GM21528 (cell line): Measurements from ENCODE around the gene SLC15A2.
"Not testable (repeated sequence)": the region's sequence is repeated elsewhere in the genome, so short reads cannot be mapped to it uniquely, and the experiment has no call there.

Source experiments
- ATAC-seq: cut with Tn5 transposase; IDR thresholded peaks from one replicate; pipeline ENCODE4 v1.9.1; 2021; ENCODE audit warnings: mild to moderate bottlenecking, moderate library complexity; ENCODE audit not compliant: unreplicated experiment, low FRiP score

The SLC15A2 gene

DNA sequence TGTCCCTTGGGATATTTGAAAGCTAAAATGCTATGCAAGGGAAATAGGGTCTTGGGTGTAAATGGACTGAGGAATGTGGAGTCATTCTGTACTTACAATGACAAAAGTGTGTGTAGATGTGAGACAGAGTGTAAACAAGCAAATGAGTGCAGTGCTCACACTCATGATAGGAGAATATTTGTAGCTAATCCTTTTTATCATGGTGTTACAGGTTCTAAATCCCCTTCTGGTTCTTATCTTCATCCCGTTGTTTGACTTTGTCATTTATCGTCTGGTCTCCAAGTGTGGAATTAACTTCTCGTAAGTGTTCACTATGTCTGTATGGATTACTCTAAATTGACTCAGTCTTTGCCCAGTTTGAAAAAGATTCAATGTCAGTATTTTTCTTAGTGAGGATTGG is 30.5 kb downstream of the SLC15A2 start:
- ATAC-seq = no peak

DNA sequence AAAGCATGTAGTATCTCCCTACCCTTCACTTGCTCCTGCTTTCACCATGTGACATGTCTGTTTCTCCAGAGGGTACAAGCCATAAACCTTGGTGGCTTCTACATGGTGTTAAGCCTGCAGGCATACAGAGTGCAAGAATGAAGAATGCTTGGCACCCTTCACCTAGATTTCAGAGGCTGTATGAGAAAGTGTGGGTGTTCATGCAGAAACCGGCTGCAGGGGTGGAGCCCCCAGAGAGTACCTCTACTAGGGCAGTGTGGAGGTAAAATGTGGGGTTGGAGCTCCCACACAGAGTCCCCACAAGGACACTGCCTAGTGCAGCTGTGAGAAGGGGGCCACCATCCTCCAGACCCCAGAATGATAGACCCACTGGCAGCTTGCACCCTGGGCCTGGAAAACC is 32.2 kb downstream of the SLC15A2 start:
- ATAC-seq = no peak

DNA sequence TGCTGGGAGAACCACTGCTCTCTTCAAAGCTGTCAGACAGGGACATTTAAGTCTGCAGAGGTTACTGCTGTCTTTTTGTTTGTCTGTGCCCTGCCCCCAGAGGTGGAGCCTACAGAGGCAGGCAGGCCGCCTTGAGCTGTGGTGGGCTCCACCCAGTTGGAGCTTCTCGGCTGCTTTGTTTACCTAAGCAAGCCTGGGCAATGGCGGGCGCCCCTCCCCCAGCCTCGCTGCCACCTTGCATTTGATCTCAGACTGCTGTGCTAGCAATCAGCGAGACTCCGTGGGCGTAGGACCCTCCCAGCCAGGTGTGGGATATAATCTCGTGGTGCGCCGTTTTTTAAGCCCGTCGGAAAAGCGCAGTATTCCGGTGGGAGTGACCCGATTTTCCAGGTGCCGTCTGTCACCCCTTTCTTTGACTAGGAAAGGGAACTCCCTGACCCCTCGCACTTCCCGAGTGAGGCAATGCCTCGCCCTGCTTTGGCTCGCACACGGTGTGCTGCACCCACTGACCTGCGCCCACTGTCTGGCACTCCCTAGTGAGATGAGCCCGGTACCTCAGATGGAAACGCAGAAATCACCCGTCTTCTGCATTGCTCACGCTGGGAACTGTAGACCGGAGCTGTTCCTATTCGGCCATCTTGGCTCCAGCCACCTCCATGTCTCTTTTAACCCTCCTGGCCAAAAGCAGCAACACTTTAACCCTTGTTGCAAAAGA is 44.1 kb downstream of the SLC15A2 start:
- not testable (repeated sequence) for ATAC-seq

DNA sequence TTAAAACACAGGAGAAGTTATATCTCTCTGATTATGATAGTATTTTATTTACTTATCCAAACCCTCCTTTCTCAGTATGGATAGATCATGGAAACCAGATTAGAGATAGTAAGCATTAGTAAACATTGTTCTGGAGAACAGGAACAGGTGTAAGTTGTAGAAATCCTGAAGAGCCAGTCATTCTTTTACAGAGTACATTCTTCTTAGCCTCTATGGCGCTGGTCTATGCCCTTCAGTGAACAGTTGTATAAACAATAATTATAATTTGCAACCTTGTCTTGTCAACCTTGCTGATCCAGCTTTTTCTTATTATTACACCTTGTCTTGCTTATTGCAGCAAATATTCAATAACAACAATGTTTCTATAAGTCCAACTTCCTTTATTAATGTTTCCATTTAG is 47.4 kb downstream of the SLC15A2 start:
- ATAC-seq = no peak

DNA sequence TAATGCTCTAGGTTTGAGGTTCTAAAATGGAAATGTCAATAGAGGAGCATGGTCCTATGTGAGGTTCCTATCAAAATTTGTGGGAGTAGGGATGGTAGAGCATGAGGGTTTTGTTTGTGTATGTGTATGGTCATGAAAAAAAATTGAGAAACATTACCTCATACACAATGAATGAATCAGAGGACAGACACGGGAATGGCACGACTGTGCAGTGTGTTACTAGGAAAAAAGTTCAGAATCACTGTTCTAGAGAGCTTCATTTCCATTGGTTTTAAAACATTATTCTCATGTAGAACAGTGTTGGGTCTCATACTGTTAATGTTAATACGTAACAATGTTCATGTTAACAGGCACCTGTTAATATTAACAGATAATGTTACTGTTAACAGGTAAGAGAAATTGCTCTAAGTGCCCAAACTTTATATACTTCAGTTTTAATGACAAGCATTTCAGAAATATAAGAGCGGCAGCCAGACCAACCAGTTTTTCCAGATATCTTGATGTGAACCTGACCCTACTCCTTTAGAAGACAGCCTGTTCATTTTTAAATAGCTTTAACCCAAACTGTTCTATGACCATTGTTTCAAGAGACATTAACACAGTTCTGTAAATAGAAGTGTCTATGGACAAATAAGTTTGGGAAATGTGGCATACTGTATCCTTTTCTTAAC is 48.0 kb downstream of the SLC15A2 start:
- no peak for ATAC-seq

DNA sequence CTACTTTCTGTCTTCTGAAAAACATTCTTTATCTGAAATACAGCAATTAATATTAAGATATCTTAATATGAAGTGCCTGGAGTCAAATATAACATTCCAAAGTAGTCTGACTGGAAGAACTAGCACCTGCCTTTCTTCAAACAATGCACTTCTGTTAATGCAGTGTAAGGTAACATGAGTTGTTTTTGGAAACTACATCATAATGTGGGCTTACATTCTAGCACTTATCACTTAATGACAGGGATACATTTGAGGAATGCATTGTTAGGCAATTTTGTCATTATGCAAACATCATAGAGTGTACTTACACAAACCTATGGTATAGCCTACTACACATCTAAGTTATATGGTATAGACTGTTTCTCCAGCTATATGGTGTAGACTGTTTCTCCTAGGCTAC is 49.2 kb downstream of the SLC15A2 start:
- ATAC-seq = no peak

DNA sequence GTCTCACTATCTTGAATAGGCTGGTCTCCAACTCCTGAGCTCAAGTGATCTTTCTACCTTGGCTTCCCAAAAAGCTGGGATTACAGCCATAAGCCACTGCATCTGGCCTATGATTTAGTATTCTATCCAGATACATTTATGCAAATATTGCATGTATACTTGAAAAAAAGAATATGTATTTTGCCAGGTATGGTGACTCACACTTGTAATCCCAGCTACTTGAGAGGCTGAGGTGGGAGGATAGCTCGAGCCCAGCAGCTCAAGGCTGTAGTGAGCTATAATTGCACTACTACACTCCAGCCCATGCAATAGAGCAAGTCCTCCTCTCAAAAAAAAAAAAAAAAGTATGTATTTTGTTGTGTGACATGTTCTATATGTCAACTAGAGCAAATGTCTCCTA is 54.4 kb downstream of the SLC15A2 start:
- no peak for ATAC-seq

DNA sequence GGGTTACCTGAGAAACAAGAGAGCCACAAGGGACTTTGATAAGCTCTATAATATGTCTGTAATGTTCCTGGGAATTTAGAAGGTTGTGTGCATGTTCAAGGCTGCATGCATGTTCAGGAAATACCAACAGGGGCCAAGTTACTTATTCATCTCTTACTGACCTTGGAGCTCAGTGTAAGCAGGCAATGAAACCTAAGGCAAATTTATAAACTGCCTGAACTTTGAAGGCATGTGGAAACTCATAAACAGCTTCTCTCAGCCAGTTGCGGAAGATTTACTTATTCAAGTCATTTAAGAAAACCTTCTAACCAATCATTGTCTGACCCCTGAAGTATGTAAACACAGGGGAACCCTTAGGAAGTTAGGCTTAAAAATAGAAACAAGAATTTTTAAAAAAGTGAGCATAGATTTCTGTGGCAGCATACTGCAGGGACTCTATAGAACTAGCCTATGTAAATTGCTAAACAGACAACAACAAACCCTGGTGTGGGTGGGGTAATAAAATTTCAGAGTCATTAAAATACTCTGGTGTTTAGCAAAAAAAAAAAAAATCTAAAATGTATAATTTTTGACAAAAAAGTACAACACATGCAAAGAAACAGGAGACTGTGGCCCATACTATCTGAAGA is 57.2 kb downstream of the SLC15A2 start:
- ATAC-seq = no peak

DNA sequence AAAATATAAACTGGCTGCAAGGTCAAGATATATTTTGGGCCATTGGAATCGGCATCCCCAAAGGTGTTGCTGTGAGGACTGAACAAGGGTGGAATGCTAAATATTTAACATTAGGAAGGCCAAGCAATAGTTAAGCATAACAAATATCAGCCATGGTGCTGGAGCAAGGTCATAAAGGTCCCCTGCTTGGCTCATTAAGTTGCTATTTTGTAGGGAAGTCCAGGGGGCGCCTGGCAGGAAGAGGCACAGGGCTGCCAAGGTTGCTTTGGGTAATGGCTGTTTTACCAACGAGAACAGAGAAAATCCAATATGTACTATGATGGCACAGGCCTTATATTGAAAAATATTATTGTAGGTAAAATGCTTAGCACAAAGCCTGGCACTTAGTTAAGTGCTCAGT is 62.2 kb downstream of the SLC15A2 start:
- ATAC-seq = no peak

DNA sequence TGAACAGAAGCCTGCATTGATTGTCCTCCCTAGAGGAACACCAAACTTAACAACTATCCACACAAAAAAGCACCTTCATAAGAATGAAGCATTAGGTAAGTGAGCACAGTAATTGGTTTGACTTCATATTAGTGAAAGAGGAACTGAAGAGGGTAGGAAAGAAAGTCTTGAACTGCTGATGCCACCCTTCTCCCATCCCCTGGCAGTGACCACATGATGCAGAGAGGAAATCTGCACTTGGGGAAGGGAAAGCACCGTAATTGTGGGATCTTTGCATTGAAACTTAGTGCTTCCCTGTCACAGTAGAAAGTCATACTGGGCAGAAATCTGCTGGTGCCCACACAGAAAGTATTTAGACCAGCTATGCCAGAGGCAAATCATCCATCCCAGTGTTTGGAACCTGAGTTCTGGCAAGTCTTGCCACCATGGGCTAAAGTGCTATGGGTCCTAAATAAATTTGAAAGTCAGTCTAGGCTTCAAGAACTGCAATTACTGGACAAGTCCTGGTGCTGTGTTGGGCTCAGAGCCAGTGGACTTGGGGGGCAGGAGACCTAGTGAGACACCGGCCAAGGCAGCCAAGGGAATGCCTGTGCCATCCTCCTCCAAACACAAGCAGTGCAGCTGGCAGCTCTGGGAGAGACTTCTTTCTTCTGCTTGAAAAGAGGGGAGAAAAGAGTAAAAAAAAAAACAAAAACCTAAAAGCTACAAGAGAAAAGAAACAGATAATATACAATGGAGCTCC is 63.6 kb downstream of the SLC15A2 start:
- no peak for ATAC-seq

DNA sequence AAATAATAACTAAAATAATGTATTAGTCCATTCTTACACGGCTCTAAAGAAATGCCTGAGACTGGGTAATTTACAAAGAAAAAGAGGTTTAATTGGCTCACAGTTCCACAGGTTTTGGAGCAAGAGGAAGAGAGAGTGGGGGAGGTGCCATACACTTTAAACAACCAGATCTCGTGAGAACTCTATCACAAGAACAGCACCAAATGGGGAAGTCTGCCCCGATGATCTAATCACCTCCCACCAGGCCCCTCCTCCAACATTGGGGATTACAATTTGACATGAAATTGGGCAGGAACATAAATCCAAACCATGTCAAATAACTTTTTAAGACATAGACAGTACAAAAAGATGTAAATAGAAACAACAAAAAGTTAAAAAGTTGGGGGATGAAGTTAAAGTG is 64.6 kb downstream of the SLC15A2 start:
- no peak for ATAC-seq

DNA sequence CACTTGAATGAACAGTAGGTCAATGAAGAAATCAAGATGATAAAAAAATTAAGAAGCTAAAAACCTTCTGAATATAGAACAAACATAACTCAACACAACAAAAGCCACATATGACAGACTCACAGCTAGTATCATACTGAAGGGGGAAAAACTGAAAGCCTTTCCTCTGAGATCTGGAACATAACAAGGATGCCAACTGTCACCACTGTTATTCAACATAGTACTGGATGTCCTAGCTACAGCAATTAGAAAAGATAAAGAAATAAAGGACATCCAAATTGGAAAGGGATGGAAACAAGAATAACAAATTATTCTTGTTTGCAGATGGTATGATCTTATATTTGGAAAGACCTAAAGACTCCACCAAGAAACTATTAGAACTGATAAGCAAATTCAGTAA is 67.1 kb downstream of the SLC15A2 start:
- ATAC-seq = no peak

DNA sequence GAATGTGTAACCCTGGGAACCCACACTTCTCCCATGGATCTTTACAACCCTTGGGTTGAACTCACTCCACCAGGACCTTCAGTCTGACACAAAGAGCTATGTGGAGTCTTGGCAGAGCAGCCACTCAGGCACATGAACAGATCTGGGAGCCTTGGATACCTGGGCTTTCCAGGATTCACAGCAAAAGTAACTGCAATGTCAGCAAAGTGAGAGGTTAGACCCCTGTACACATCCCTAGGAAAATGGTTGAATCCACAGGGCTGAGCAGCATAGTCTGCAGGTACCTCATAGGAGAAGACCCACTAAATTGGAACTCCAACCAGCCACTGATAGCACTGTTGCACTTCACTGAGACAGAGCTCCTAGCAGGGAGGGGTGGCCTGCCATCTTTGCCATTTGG is 68.2 kb downstream of the SLC15A2 start:
- ATAC-seq = no peak

DNA sequence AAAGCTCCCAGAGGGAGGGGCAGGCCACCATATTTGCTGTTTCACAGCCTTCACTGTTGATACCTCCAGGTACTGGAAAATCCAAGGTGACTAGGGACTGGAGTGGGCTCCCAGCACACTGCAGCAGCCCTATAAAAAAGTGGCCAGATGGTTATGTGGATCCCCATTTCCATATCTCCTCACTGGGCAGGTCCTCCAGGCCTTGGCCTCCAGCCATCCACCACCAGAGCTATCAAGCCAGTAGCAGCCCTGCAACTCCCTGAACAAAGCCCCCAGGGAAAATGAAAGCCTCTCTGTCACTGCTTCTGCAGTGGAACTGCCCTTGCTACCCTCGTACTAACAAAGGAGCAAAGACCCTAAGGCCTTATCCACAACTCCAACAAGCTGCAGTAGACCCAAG is 69.4 kb downstream of the SLC15A2 start:
- no peak for ATAC-seq

DNA sequence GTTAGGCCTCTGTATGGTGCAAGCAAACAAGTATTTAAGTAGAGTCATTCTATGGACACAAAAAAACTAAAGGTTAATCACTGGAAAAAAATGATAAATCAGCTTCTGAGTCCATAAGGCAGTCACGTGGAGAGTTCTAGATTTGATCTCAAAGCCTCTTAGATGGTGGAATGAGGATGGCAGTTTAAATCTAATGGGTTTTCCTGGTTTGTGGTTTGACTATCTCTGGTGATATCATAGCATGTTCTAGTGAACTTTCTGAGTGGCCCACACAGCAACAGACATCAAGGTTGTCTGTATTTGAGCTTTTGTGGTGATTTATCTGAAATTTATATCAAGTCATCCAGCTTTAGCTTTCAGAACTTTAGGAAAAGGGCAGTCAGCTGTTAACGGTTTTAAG is 75.4 kb downstream of the SLC15A2 start:
- no peak for ATAC-seq

DNA sequence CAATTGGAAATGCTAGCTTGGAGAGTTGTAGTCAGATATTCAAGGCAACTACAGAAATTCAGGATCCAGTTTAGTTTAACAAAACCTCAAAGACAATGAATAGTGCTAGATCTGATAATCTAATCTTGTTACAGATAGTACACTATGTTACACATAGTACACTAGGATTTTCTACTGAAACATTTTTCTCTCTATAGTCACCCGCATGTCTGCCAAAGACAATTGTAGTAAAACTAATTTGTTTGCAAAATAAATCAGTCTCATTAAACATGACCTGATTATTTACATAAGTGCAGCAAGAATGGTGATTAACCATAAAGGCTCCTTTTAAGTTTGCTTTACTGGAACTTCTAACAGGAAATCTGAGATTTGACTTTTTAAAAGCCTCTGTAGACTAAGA is 75.8 kb downstream of the SLC15A2 start:
- ATAC-seq = no peak

DNA sequence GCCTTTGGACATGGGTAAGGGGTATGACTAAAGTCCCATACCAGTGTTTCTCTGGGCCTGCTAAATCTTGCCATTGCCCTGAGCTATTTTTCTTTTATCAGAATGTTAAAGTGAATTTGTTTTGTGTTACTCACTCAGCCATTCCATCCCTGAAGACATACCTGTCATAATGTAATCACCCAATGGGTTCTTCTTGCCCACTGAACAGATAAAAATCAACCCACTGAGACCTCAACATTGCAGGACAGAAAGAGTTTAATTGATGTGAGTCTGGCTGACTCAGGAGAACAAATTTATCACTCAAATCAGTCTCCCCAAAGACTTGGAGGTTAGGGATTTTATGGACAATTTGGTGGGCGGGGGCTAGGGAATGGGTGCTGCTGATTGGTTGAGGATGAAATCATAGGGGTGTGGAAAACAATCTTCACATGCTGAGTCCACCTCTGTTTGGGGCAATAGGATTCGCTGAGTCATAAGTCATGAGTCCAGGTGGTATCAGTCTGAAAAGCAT is 80.5 kb downstream of the SLC15A2 start:
- no peak for ATAC-seq

DNA sequence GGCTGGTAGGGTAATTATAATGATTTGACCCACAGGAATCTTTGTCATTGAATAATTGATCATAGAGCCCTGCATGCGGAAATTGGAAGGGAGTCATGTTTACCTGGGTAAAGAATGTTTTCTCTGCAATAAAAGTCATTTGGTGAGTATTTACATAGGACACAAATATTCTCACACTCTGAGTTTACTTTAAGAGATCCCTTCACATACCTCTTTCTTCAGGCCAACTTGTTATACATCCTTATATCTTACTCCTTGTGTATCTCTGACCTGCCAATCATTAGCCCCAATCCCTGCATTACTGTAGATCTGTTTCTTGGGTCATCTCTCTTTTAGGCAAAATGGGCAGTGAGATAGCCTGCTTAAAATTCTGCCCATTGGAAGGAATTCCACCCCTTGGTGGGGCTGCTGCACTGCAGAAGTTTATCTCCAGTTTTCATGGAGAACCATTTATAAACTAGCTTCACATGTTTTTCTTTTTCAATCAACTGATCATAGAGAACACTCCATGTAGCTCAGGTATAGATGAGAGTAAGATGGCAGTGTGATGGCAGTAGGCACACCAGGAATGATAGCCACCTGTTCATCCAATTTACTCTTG is 81.6 kb downstream of the SLC15A2 start:
- no peak for ATAC-seq

DNA sequence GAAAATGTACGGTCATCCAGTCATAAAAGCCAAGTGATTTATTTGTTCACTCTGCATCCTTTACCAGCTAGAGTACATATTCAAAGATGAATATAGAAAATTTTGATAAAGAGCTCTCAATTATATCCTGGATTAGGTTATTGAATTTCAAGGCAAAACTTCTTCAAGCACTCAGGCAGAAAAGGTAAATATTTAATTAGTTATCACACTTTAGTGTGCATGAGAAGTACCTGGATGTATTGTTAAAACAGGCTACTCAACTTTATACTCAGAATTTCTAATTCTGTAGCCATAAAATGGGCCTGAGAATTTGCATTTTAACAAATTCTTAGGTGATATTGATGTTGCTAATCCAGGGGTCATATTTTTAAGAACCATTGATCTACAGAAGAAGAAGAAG is 82.5 kb downstream of the SLC15A2 start:
- ATAC-seq = no peak

DNA sequence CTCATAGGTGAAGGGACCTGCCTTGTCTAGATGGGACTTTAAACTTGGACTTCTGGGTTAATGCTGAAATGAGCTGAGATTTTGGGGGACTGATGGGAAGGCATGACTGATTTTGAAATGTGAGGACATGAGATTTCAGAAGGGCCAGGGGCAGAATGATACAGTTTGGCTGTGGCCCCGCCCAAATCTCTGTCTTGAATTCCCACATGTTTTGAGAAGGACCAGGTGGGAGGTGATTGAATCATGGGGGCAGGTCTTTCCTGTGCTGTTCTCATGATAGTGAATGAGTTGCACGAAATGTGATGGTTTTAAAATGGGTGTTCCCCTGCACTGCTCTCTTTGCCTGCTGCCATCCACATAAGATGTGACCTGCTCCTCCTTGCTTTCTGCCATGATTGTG is 85.0 kb downstream of the SLC15A2 start:
- no peak for ATAC-seq
